ENCODE measurements around the gene SEMA5A. TPM values are rescaled to one million over a fixed set of nuclear protein-coding genes. Genes with fewer than 3 reads are reported as not detected.

The SEMA5A gene, protein sequence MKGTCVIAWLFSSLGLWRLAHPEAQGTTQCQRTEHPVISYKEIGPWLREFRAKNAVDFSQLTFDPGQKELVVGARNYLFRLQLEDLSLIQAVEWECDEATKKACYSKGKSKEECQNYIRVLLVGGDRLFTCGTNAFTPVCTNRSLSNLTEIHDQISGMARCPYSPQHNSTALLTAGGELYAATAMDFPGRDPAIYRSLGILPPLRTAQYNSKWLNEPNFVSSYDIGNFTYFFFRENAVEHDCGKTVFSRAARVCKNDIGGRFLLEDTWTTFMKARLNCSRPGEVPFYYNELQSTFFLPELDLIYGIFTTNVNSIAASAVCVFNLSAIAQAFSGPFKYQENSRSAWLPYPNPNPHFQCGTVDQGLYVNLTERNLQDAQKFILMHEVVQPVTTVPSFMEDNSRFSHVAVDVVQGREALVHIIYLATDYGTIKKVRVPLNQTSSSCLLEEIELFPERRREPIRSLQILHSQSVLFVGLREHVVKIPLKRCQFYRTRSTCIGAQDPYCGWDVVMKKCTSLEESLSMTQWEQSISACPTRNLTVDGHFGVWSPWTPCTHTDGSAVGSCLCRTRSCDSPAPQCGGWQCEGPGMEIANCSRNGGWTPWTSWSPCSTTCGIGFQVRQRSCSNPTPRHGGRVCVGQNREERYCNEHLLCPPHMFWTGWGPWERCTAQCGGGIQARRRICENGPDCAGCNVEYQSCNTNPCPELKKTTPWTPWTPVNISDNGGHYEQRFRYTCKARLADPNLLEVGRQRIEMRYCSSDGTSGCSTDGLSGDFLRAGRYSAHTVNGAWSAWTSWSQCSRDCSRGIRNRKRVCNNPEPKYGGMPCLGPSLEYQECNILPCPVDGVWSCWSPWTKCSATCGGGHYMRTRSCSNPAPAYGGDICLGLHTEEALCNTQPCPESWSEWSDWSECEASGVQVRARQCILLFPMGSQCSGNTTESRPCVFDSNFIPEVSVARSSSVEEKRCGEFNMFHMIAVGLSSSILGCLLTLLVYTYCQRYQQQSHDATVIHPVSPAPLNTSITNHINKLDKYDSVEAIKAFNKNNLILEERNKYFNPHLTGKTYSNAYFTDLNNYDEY
- 1 to 10 TPM; 1.8 to 2.8 (median 2.5) TPM for total RNA-seq
- 1 to 10 TPM in 2 of 3 donors, under 1 TPM in 1; 0.60 to 4.7 (median 3.5) TPM for polyA plus RNA-seq

- intact Hi-C loops (cut with DNase I) = loop anchor here (10.0 kb wide), 4 partner anchors 261 to 1681 kb away; partner anchors contain the start of genes ATPSCKMT, FASTKD3 and MTRR
- TF ChIP-seq EP300 (IDR thresholded peaks at IDR 0.05) (no peak), POLR2AphosphoS5 (IDR thresholded peaks at IDR 0.05) (peak in 3 of 4 donors; percentile 18 to 57 (median 53)), POLR2A (IDR thresholded peaks at IDR 0.05) (no peak)
- TF ChIP-seq, protein P1, sequence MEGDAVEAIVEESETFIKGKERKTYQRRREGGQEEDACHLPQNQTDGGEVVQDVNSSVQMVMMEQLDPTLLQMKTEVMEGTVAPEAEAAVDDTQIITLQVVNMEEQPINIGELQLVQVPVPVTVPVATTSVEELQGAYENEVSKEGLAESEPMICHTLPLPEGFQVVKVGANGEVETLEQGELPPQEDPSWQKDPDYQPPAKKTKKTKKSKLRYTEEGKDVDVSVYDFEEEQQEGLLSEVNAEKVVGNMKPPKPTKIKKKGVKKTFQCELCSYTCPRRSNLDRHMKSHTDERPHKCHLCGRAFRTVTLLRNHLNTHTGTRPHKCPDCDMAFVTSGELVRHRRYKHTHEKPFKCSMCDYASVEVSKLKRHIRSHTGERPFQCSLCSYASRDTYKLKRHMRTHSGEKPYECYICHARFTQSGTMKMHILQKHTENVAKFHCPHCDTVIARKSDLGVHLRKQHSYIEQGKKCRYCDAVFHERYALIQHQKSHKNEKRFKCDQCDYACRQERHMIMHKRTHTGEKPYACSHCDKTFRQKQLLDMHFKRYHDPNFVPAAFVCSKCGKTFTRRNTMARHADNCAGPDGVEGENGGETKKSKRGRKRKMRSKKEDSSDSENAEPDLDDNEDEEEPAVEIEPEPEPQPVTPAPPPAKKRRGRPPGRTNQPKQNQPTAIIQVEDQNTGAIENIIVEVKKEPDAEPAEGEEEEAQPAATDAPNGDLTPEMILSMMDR (IDR thresholded peaks at IDR 0.05) = no peak
- DNase-seq = peak; percentile 87
- Histone ChIP-seq H3K9me3 (no peaks in the 10 kb centered on the region), H3K4me1 (peaks cover 0 to 35% (median 20%) of the 10 kb centered on the region in 4 donors), H3K27me3 (no peaks in the 10 kb centered on the region), H3K4me3 (peak within 1 kb of the TSS; percentile 68 to 84 (median 78)), H3K36me3 (peaks cover 0 to 12% (median 4%) of the 10 kb centered on the region in 4 donors), H3K27ac (peak within 1 kb of the TSS; percentile 83 to 90 (median 88))
- WGBS, 2 donors = 2 to 3% methylated on average over 75 to 84 of the region's 84 CpGs
Observed at GRCh38 chr5:9545992-9546851, at the start of gene SEMA5A. SEMA5A (minus strand) TSS chr5:9546075; CDS start chr5:9379946, 166,129 bp downstream.

GRCh38 chr5:9594913-9595312, 49.0 kb upstream of the SEMA5A start:
- intact Hi-C loops (cut with DNase I) = no loop called here
- DNase-seq = no peak
- H3K9me3 ChIP-seq = no peaks in the 10 kb centered on the region
- TF ChIP-seq, protein P1 (IDR thresholded peaks at IDR 0.05) = no peak
- TF ChIP-seq POLR2AphosphoS5 (IDR thresholded peaks at IDR 0.05) (no peak), POLR2A (IDR thresholded peaks at IDR 0.05) (no peak), EP300 (IDR thresholded peaks at IDR 0.05) (no peak)
- H3K36me3 ChIP-seq = no peaks in the 10 kb centered on the region
- no peaks in the 10 kb centered on the region for H3K4me1 ChIP-seq
- no peak overlapping the region for H3K27ac ChIP-seq
- H3K27me3 ChIP-seq = no peaks in the 10 kb centered on the region
- no peak overlapping the region for H3K4me3 ChIP-seq

DNA sequence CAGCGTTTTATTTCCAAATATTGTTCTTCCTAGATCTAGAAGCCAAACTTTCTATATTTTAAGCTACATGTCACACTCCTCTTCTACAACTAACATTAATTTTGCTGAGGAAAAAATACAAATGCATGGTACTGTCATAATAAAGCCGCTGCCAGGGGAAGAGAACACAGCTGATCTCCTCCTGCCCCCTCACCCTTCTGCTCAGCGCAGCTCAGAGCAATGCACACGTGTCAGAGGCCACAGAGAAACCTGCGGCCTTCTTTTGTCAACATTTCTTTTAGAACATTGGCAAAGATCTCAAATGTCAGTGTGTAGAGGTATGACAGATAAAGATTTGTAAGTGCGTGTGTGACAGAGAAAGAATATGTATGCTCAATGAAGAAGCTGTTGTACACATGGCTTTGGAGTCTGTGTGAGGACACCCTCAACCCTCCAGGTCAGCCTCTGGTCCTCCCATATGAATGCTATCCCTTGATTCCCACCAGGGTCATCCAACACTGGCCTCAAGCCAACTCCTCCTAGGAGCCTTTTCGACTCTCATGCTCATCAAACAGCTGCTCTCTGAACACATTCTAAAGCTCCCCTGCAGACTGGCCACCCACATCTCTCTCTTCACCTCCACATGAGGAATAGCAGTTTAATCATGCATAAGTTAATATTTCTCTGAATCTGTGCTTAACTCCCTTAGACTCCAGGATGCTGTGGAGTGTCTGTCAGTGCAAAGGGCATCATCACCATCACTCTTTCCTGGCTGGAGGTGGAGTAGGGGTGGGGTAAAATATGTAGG, 43.4 kb upstream of the SEMA5A start:
- WGBS, 2 donors = 85 to 88% methylated on average over 7 of the region's 7 CpGs
- no peak for DNase-seq
- TF ChIP-seq EP300 (IDR thresholded peaks at IDR 0.05) (no peak), POLR2AphosphoS5 (IDR thresholded peaks at IDR 0.05) (no peak), POLR2A (IDR thresholded peaks at IDR 0.05) (no peak)
- TF ChIP-seq, protein P1 (IDR thresholded peaks at IDR 0.05) = no peak
- H3K4me3 ChIP-seq = no peak overlapping the region
- H3K27ac ChIP-seq = no peak overlapping the region
- H3K27me3 ChIP-seq = no peaks in the 10 kb centered on the region
- no peaks in the 10 kb centered on the region for H3K36me3 ChIP-seq
- H3K9me3 ChIP-seq = no peaks in the 10 kb centered on the region
- no peaks in the 10 kb centered on the region for H3K4me1 ChIP-seq
- intact Hi-C loops (cut with DNase I) = no loop called here
